ENCODE data around the gene COL6A3. TPM values are rescaled to one million over a fixed set of nuclear protein-coding genes. Genes with fewer than 3 reads are reported as not detected.

COL6A3 gene
- polyA plus RNA-seq, 1 of the 3 experiments (the other 2 are of a cell fraction) = 18.5 TPM

- TF ChIP-seq MAX (IDR thresholded peaks at IDR 0.05; ENCODE audit: low read depth) (no peak), MXI1 (IDR thresholded peaks at IDR 0.05; ENCODE audit: low read depth, low read length) (no peak), USF1 (IDR thresholded peaks at IDR 0.05; ENCODE audit: borderline replicate concordance, low read depth) (no peak), TCF12 (IDR thresholded peaks at IDR 0.05) (no peak), SIN3A (IDR thresholded peaks at IDR 0.05; ENCODE audit: borderline replicate concordance, low read depth, low read length) (no peak), ELF1 (IDR thresholded peaks at IDR 0.05) (no peak)
Observed at GRCh38 chr2:237448626-237449025, 34.7 kb upstream of the COL6A3 start (continued).

- no peak overlapping the region for H3K27ac ChIP-seq (ENCODE audit: low read depth in 2 of 2, low read length in 1 of 2)
- no peak overlapping the region for H3K4me3 ChIP-seq (ENCODE audit: low read depth in 2 of 2, low read length in 1 of 2)
- no peaks in the 10 kb centered on the region for H3K36me3 ChIP-seq (replicated peaks in 1 of 2; ENCODE audit: control insufficient read depth in 1 of 2, insufficient read depth in 2 of 2, low read length in 1 of 2)
- H3K27me3 ChIP-seq (ENCODE audit: insufficient read depth) = no peaks in the 10 kb centered on the region
- TF ChIP-seq NRF1 (IDR thresholded peaks at IDR 0.05; ENCODE audit: low read depth, low read length) (no peak), EP300 (IDR thresholded peaks at IDR 0.05; ENCODE audit: borderline replicate concordance in 1 of 2, low read depth in 1 of 2, low read length in 1 of 2) (no peak), SMC3 (IDR thresholded peaks at IDR 0.05; ENCODE audit: low read depth, low read length) (no peak), PBX3 (IDR thresholded peaks at IDR 0.05) (no peak), CHD2 (IDR thresholded peaks at IDR 0.05; ENCODE audit: low read length, partially characterized antibody) (no peak), MEF2A (IDR thresholded peaks at IDR 0.05; ENCODE audit: borderline replicate concordance, low read depth) (no peak), ELF1 (IDR thresholded peaks at IDR 0.05) (no peak), FOXJ3 (CRISPR knock-in tag; IDR thresholded peaks at IDR 0.05) (no peak), FOSL2 (IDR thresholded peaks at IDR 0.05; ENCODE audit: borderline replicate concordance, low read depth) (no peak), MXI1 (IDR thresholded peaks at IDR 0.05; ENCODE audit: low read depth, low read length) (no peak), IRF3 (IDR thresholded peaks at IDR 0.05; ENCODE audit: low read depth, low read length) (no peak), USF1 (IDR thresholded peaks at IDR 0.05; ENCODE audit: borderline replicate concordance, low read depth) (no peak), YY1 (IDR thresholded peaks at IDR 0.05; ENCODE audit: low read depth) (no peak), MAX (IDR thresholded peaks at IDR 0.05; ENCODE audit: low read depth) (no peak), GABPA (IDR thresholded peaks at IDR 0.05; ENCODE audit: low read depth) (no peak), RFX5 (IDR thresholded peaks at IDR 0.05; ENCODE audit: low read length) (no peak), CTCF (IDR thresholded peaks at IDR 0.05) (no peak)
- no peaks in the 10 kb centered on the region for H4K20me1 ChIP-seq (ENCODE audit: insufficient read depth)
- no peaks in the 10 kb centered on the region for H3K9me2 ChIP-seq
- DNase-seq = no peak
- H3F3A ChIP-seq (replicated peaks; ENCODE audit: insufficient read depth) = no peaks in the 10 kb centered on the region
- no peaks in the 10 kb centered on the region for H3K9me3 ChIP-seq
- no peak overlapping the region for H3K9ac ChIP-seq
- H3K4me1 ChIP-seq (ENCODE audit: control insufficient read depth in 1 of 2, insufficient read depth in 2 of 2, low read depth in 1 of 2, low read length in 1 of 2) = peaks cover 0 to 28% of the 10 kb centered on the region in 2 experiments; a peak in 1 of 4 replicates
- H3K4me2 ChIP-seq = no peak overlapping the region
- ChIA-PET POLR2A (interaction anchor here (0.6 kb wide), 1 partner anchor 20 kb away, joined by 5 read pairs; no protein-coding TSS in a partner anchor), CTCF (interaction anchor here (1.9 to 4.3 kb wide), 3 partner anchors 27 to 38 kb away, joined by 5 to 59 read pairs (median 24); no protein-coding TSS in a partner anchor)
- H2AFZ ChIP-seq (ENCODE audit: low read depth) = no peak overlapping the region
- 82% methylated on average over 5 of the region's 7 CpGs for WGBS (ENCODE audit: low lambda C conversion rate)
- H3K79me2 ChIP-seq (ENCODE audit: insufficient read depth) = no peaks in the 10 kb centered on the region
Observed at GRCh38 chr2:237448171-237448570, 34.2 kb upstream of the COL6A3 start.

Data from SK-N-SH (cell line).